Upper lobe of right lung (tissue), 1 donor: ENCODE data around the gene GLE1. TPM values are rescaled to one million over a fixed set of nuclear protein-coding genes. Genes with fewer than 3 reads are reported as not detected.
A peak's percentile ranks its signal among the peaks of the same experiment; 100 is the strongest.
"Not testable (repeated sequence)": the region's sequence is repeated elsewhere in the genome, so short reads cannot be mapped to it uniquely, and the experiment has no call there.

Source experiments
- ATAC-seq: fragments of 200-7000 bp; cut with Tn5 transposase; one replicate; pipeline ENCODE4 v1.9.1; 2020; ENCODE audit warnings: mild to moderate bottlenecking, moderate library complexity
- DNase-seq: peaks from one replicate; pipeline ENCODE4 v3.0.0-alpha.2; 2020
- H3K27ac ChIP-seq: fragments of 200-600 bp; one replicate; pipeline ENCODE4 v1.8.0; 2022
- H3K27me3 ChIP-seq: fragments of 200-600 bp; one replicate; pipeline ENCODE4 v1.8.0; 2022; ENCODE audit warnings: mild to moderate bottlenecking
- H3K36me3 ChIP-seq: fragments of 200-600 bp; one replicate; pipeline ENCODE4 v1.8.0; 2022
- H3K4me1 ChIP-seq: fragments of 200-600 bp; one replicate; pipeline ENCODE4 v1.8.0; 2022
- H3K4me3 ChIP-seq: fragments of 200-600 bp; one replicate; pipeline ENCODE4 v1.8.0; 2022; ENCODE audit warnings: mild to moderate bottlenecking
- H3K9me3 ChIP-seq: fragments of 200-600 bp; one replicate; pipeline ENCODE4 v1.8.0; 2022
- intact Hi-C: fragments of 100-400 bp; cut with DNase I; formaldehyde crosslinking; loops from one replicate; pipeline ENCODE4 v1.11.0; 2022
- total RNA-seq: library from RNA; stranded (reverse); fragmentation: NEBNext Ultra II Directional; extraction: Animal tissue kit (Norgen Biotek cat#: 25700); gene quantifications from one replicate; pipeline ENCODE4 v1.2.1, GENCODE V29; 2021
- TF ChIP-seq, protein P1 (sequence below): fragments of 200-600 bp; IDR thresholded peaks from one replicate; pipeline ENCODE4 v1.8.0; 2022; ENCODE audit warnings: antibody characterized with exemption
- donor health status: DM: no; HTN: yes; CAD: no; lungs with severe emphysema.

GLE1 gene
- total RNA-seq, 1 donor from 2014 or later: 21.8 TPM

DNA sequence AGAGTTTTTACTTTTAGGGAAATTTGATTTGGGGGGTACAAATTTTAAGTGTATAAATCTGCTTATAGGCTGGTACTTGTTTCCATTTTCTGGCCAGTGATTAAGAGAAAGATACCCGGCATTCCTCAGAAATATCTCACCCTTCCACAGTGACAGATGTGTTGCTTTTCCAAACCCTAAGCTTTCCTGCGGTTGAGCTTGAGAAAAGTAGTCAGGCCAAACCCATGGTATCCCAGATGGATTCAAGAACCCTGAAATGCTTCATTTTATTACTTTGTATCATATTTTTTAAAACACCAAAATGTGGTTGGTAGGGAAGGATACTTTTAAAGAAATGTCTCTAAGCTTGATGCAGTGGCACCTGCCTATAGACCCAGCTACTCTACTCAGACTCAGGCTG is 71.4 kb downstream of the GLE1 start:
- DNase-seq (no peak), ATAC-seq (no peak)
- peak overlapping the region; percentile 13 for H3K27ac ChIP-seq
- intact Hi-C loops: no loop called here
- H3K4me1 ChIP-seq: peaks cover 6% of the 10 kb centered on the region
- H3K36me3 ChIP-seq: peaks cover 98% of the 10 kb centered on the region
- no peak overlapping the region for H3K4me3 ChIP-seq
- TF ChIP-seq, protein P1, sequence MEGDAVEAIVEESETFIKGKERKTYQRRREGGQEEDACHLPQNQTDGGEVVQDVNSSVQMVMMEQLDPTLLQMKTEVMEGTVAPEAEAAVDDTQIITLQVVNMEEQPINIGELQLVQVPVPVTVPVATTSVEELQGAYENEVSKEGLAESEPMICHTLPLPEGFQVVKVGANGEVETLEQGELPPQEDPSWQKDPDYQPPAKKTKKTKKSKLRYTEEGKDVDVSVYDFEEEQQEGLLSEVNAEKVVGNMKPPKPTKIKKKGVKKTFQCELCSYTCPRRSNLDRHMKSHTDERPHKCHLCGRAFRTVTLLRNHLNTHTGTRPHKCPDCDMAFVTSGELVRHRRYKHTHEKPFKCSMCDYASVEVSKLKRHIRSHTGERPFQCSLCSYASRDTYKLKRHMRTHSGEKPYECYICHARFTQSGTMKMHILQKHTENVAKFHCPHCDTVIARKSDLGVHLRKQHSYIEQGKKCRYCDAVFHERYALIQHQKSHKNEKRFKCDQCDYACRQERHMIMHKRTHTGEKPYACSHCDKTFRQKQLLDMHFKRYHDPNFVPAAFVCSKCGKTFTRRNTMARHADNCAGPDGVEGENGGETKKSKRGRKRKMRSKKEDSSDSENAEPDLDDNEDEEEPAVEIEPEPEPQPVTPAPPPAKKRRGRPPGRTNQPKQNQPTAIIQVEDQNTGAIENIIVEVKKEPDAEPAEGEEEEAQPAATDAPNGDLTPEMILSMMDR: no peak
- H3K27me3 ChIP-seq: no peaks in the 10 kb centered on the region
- no peaks in the 10 kb centered on the region for H3K9me3 ChIP-seq

DNA sequence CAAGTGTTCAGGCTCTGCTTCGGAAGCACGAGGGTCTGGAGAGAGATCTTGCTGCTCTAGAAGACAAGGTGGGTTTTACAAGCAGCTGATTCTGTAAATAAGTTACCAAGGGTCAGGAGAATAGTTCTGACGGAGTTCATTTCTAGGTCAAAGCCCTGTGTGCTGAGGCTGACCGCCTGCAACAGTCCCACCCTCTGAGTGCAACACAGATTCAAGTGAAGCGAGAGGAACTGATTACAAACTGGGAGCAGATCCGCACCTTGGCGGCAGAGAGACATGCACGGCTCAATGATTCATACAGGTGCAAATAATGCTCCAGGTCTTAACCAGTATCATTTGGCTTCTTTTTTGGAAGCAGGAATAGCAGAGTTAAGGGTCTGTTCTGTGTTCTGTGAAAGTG is 72.7 kb downstream of the GLE1 start:
- DNase-seq: no peak
- Histone ChIP-seq H3K27ac (no peak overlapping the region), H3K27me3 (no peaks in the 10 kb centered on the region), H3K36me3 (peaks cover 100% of the 10 kb centered on the region), H3K4me3 (no peak overlapping the region), H3K9me3 (no peaks in the 10 kb centered on the region), H3K4me1 (peaks cover 6% of the 10 kb centered on the region)
- TF ChIP-seq, protein P1: no peak
- no peak for ATAC-seq
- intact Hi-C loops: no loop called here

DNA sequence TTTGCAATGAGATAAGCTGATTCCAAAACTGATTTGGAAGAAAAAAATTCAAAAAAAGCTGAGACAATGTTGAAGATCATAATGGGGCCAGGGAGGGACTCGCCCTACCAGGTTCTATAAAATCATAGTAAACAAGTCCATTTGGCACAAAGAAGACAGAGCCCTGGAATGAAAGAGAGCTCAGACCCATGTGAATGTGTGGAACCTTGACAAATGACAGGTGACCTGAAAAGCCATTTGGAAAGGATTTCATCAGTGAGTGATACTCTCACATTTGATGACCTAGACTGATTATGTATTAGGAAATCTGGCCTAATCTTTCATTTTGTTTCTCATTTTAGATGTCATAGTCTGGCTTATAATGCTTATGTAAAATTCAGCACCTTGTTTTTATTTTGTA is 74.7 kb downstream of the GLE1 start:
- peaks cover 100% of the 10 kb centered on the region for H3K36me3 ChIP-seq
- intact Hi-C loops: no loop called here
- no peaks in the 10 kb centered on the region for H3K27me3 ChIP-seq
- no peak overlapping the region for H3K27ac ChIP-seq
- no peak overlapping the region for H3K4me3 ChIP-seq
- TF ChIP-seq, protein P1: no peak
- ATAC-seq (no peak), DNase-seq (no peak)
- peaks cover 6% of the 10 kb centered on the region for H3K4me1 ChIP-seq
- no peaks in the 10 kb centered on the region for H3K9me3 ChIP-seq

DNA sequence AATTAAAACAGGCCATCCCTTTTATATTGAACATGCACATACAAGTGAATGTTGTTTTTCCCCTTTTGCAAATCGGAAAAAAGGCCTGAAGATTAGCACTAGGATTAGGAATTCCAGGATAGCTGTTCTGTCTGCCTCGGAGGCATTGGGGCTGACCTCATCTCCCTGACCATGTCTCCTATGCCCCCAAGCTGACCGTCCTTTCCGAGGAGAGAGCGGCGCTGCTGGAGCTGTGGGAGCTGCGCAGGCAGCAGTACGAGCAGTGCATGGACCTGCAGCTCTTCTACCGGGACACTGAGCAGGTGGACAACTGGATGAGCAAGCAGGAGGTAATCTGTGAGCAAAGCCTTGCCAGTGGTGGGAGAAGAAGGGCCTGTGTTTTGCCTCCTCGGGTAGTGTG is 76.2 kb downstream of the GLE1 start:
- no peak for ATAC-seq
- Histone ChIP-seq H3K9me3 (no peaks in the 10 kb centered on the region), H3K27ac (no peak overlapping the region), H3K4me3 (no peak overlapping the region), H3K27me3 (no peaks in the 10 kb centered on the region), H3K4me1 (no peaks in the 10 kb centered on the region), H3K36me3 (peaks cover 100% of the 10 kb centered on the region)
- intact Hi-C loops: no loop called here
- TF ChIP-seq, protein P1: no peak
- DNase-seq: no peak

DNA sequence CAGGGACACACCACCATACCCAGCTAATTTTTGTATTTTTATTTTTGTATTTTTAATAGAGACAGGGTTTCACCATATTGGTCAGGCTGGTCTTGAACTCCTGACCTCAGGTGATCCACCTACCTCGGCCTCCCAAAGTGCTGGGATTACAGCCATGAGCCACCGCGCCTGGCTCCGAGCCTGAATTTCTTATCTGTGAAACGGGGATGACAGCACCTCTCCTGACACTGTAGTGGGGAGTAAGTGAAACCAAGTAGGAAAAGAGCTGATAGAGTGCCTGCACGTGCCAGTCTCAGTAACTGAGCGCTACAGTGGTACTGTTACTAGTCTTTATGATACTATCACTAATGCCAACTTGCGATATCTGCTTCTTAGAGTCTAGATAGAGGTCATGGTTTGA is 80.6 kb downstream of the GLE1 start:
- H3K27ac ChIP-seq, H3K27me3 ChIP-seq, H3K4me1 ChIP-seq, H3K9me3 ChIP-seq, DNase-seq, intact Hi-C loops, H3K4me3 ChIP-seq, ATAC-seq: not testable (repeated sequence)
- peaks cover 100% of the 10 kb centered on the region for H3K36me3 ChIP-seq

DNA sequence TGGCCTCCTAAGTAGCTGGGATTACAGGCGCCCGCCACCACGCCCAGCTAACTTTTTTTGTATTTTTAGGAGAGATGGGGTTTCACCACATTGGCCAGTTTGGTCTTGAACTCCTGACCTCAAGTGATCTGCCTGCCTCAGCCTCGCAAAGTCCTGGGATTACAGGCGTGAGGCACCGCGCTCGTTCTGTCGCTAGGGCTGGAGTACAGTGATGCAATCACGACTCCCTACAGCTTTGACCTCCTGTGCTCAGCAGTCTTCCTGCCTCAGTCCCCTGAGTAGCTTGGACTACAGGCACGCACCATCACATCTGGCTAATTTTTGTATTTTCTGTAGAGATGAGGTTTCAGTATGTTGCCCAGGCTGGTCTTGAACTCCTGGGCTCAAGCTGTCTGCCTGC is 82.4 kb downstream of the GLE1 start:
- H3K4me1 ChIP-seq, H3K27ac ChIP-seq, intact Hi-C loops, ATAC-seq, H3K27me3 ChIP-seq, DNase-seq, H3K4me3 ChIP-seq, H3K9me3 ChIP-seq: not testable (repeated sequence)
- H3K36me3 ChIP-seq: peaks cover 100% of the 10 kb centered on the region

DNA sequence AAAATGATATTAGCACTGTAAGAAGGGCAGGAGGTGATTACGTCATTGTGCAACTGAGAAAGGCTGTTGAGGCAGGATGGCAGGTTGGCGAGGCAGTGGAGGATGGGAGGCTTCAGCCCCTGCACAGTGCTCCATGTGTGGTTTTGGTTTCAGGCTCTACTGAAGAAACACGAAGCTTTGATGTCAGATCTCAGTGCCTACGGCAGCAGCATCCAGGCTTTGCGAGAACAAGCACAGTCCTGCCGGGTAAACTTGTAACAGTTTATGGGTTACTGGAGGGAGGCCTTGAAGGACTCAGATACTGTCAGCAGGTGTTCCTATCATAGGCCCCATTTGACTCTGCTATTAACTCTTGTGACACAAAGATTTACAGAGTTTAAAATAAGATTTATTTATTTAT is 82.9 kb downstream of the GLE1 start:
- H3K27ac ChIP-seq: no peak overlapping the region
- no peak for ATAC-seq
- intact Hi-C loops: no loop called here

More for the DNA sequence above, 82.9 kb downstream of the GLE1 start:
- Histone ChIP-seq H3K36me3 (peaks cover 100% of the 10 kb centered on the region), H3K4me3 (no peak overlapping the region), H3K27me3 (no peaks in the 10 kb centered on the region), H3K4me1 (no peaks in the 10 kb centered on the region), H3K9me3 (no peaks in the 10 kb centered on the region)
- DNase-seq: no peak
- TF ChIP-seq, protein P1: no peak
